ENCODE measurements around the gene APEX2. TPM values are rescaled to one million over a fixed set of nuclear protein-coding genes. Genes with fewer than 3 reads are reported as not detected.

APEX2 gene
- total RNA-seq, 3 donors from 2014 or later = 12.5 to 20.5 (median 18.2) TPM

DNA sequence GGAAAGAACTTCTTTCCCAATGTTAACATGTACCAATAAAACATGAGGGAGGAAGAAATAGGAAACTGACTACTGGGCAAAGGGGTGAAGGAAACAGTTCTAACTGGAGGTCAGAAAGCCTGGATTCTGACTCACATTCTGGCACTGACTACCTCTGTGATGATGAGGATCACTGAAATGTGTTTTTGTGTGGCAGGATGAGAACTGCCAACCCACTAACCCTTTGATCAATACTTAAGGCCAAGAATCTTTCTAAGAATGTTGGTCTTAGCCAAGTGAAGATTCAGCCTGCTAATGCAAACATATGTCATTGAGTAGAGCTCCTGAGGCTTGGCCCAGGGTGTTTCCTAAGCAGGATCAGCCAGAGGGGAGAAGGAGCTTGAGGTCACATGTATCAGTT, 26.0 kb downstream of the APEX2 start:
- no peak overlapping the region for H3K4me3 ChIP-seq
- no peaks in the 10 kb centered on the region for H3K36me3 ChIP-seq (ENCODE audit: low read depth)
- H3K4me1 ChIP-seq (ENCODE audit: low read depth) = no peaks in the 10 kb centered on the region
- TF ChIP-seq CTCF (IDR thresholded peaks at IDR 0.05) = no peak
- ATAC-seq = no peak
- intact Hi-C loops (cut with DNase I, micrococcal nuclease) = no loop called here
- no peak for DNase-seq
- H3K9me3 ChIP-seq = no peaks in the 10 kb centered on the region

- H3K36me3 ChIP-seq (ENCODE audit: low read depth) = no peaks in the 10 kb centered on the region
- no peaks in the 10 kb centered on the region for H3K4me1 ChIP-seq (ENCODE audit: low read depth)
- no peak overlapping the region for H3K4me3 ChIP-seq
- no peak for TF ChIP-seq CTCF (IDR thresholded peaks at IDR 0.05)
- no peaks in the 10 kb centered on the region for H3K9me3 ChIP-seq
- intact Hi-C loops (cut with DNase I, micrococcal nuclease) = no loop called here
- no peak for DNase-seq
- no peak for ATAC-seq
Observed at GRCh38 chrX:55026840-55027239, 26.7 kb downstream of the APEX2 start.

GRCh38 chrX:55028040-55028439, 27.9 kb downstream of the APEX2 start:
- Histone ChIP-seq H3K9me3 (no peaks in the 10 kb centered on the region), H3K4me3 (no peak overlapping the region), H3K4me1 (ENCODE audit: low read depth) (no peaks in the 10 kb centered on the region), H3K36me3 (ENCODE audit: low read depth) (no peaks in the 10 kb centered on the region)
- no peak for ATAC-seq
- intact Hi-C loops (cut with DNase I, micrococcal nuclease) = no loop called here
- TF ChIP-seq CTCF (IDR thresholded peaks at IDR 0.05) = no peak
- DNase-seq = no peak

GRCh38 chrX:55028611-55029010, 28.4 kb downstream of the APEX2 start:
- no peaks in the 10 kb centered on the region for H3K9me3 ChIP-seq
- intact Hi-C loops (cut with DNase I, micrococcal nuclease) = no loop called here
- H3K4me3 ChIP-seq = no peak overlapping the region
- no peaks in the 10 kb centered on the region for H3K4me1 ChIP-seq (ENCODE audit: low read depth)
- TF ChIP-seq CTCF (IDR thresholded peaks at IDR 0.05) = no peak
- H3K36me3 ChIP-seq (ENCODE audit: low read depth) = no peaks in the 10 kb centered on the region
- DNase-seq (no peak), ATAC-seq (no peak)

DNA sequence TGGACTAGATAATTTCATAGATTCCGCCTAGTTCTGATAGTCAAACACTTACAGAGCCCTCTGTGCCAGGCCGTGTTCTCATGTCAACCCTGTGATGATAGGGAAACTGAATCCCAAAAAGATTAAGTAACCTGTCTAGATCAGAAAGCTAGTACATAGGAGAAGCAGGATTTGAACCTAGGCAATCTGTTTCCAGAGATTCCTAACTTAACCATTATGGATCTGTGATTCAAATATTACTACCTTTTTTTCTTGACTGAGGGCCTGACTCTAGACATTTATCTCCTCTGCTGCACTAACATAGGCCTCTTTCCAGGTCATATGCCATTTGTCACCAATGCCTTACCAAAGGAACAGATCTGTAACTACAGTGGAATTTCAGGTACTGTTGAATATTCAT, 29.1 kb downstream of the APEX2 start:
- DNase-seq (no peak), ATAC-seq (no peak)
- H3K9me3 ChIP-seq = no peaks in the 10 kb centered on the region
- no peaks in the 10 kb centered on the region for H3K36me3 ChIP-seq (ENCODE audit: low read depth)
- intact Hi-C loops (cut with DNase I, micrococcal nuclease) = no loop called here
- TF ChIP-seq CTCF (IDR thresholded peaks at IDR 0.05) = no peak
- no peaks in the 10 kb centered on the region for H3K4me1 ChIP-seq (ENCODE audit: low read depth)
- H3K4me3 ChIP-seq = no peak overlapping the region

All from mucosa of descending colon (tissue), 3 donors.